Right ventricle myocardium inferior (tissue), 1 donor: Measurements from ENCODE around the gene LAMA2. TPM values are rescaled to one million over a fixed set of nuclear protein-coding genes. Genes with fewer than 3 reads are reported as not detected.

Source experiments
- ATAC-seq: fragments of 200-7000 bp; cut with Tn5 transposase; one replicate; pipeline ENCODE4 v1.9.1; 2020; ENCODE audit warnings: mild to moderate bottlenecking, moderate library complexity
- DNase-seq: peaks from one replicate; pipeline ENCODE4 v3.0.0; 2021; ENCODE audit errors: missing footprints
- intact Hi-C: fragments of 100-400 bp; cut with DNase I; formaldehyde crosslinking; loops from one replicate; pipeline ENCODE4 v1.11.0; 2022
- total RNA-seq: library from RNA; stranded (reverse); fragmentation: NEBNext Ultra II Directional; extraction: Animal tissue kit (Norgen Biotek cat#: 25700); gene quantifications from one replicate; pipeline ENCODE4 v1.2.1, GENCODE V29; 2021
- donor health status: DM: no; HTN: yes; CAD: no; lungs with severe emphysema.

Gene LAMA2
- total RNA-seq, 1 donor from 2014 or later = 119 TPM

DNA sequence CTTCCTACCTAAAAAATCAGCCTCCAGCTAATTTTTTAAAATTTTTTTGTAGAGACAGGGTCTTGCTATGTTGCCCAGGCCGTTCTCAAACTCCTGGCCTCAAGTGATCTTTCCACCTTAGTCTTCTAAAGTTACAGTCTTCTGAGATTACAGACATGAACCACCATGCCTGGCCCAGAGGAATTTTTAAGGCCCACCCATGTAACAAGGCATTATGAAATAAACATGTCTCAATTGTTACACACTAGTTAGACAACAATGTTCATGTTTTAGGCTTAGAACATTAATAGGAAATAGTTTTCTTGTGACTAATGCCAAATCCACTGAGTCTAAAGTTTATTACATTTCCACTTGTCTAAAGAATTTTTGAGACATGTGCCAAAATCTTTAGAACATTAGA lies 221.2 kb downstream of the LAMA2 start:
- intact Hi-C loops = no loop called here
- peak; percentile 51 for ATAC-seq
- DNase-seq = no peak

DNA sequence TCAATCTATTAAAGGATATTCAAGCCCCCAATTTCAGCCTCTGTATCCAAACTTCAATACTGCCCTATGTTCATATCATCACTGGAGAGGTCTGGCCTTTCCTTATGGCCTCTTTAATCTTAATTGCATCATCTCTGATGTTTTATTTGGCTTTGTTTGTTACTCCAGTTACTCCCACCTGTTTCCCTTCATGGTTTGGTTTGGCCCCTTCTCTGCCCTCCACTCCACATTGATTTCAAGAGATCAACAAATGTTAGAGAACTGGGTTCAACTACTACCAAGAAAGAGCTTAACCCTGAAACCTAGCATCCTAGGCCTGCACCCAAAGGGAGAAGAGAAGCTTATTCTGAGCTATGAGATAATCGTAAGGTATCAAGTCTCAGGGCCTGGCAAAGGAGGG lies 221.6 kb downstream of the LAMA2 start:
- intact Hi-C loops = no loop called here
- DNase-seq (no peak), ATAC-seq (peak; percentile 14)

DNA sequence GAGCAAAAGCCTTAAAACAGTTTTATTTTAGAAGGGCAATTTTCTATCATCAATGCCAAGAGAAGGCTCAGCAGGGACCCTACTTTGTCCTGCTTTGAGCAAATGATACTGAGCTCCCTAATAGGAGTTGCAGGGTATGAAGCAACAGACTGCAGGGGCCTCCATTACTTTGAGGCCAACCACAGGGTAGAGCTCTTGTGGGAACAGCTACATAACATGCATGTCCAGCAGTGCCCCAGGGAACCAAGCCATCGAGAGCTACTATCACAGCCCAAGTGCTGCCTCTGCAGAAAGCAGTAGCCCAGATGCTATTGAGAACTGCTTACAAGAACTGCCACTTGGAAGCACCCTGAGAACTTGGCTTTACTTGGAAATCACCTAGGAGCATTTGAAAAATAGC lies 222.1 kb downstream of the LAMA2 start:
- peak; percentile 68 for DNase-seq
- intact Hi-C loops = no loop called here

DNA sequence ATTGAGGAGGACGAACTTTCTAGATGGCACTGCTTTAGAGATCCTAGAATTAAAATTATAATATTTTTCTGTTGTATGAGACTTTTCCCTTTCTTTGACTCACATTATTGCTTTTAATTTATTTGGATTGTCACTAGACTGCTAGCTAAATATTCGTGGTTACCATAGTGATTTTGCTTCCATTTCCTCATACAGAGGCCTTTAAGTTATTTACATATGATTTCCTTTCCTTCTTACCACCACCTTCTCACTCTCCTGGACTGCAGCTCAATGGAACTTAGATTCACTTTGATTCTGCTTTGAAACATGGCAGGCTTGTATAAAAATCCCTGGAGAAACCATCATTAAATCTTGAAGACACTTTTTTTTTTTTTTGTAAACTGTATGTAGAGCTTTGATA lies 222.9 kb downstream of the LAMA2 start:
- no peak for DNase-seq
- ATAC-seq = no peak
- intact Hi-C loops = no loop called here

More for the DNA sequence above, 222.1 kb downstream of the LAMA2 start:
- peak; percentile 51 for ATAC-seq

DNA sequence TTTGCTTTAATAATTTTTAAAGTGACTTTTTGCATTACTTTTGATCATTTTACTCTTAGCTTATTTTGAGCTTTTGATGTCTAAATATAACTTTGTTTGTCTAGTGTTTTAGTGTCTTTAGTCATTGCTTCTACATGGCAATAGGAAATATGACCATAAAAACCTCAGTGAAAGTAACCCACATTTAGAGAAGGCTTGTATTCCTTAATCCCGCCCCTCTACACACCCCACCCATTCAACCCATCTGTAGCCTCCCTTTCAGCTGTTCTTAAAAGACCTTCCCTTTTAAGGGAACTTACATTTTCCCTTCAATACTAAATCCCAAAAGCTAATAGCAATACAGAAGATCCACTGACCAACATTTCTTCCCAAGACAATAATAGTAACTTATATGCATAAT lies 225.4 kb downstream of the LAMA2 start:
- DNase-seq (no peak), ATAC-seq (no peak)
- intact Hi-C loops = no loop called here

DNA sequence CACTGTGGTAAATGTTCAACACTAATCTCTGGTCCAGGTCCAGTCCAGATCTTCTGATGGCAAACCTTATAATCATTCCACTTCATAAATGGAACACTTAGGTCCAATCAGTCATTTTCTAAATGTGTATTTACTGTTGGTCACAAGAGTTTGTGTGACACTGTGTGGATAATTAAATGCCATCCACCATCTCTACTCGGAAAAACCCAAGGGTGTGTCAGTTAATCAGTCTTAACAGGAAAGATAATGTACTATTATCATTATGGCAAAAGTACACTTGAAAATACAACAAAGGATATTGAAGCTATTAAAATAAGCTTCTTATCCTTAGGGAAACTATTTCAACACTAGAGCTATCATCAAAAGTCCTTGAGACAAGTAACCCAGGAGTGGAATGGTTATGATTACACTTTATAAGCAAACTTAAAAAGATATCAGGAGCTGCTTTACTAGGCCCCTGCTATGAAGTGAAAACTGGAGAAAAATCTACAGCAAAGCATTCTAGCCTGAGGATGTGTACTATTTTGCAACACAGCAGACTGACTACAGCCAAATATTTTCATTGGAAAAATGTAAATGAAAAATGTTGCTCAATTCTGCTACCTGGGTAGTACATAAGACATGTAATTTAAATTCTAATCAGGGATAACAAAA lies 227.9 kb downstream of the LAMA2 start:
- intact Hi-C loops = no loop called here

DNA sequence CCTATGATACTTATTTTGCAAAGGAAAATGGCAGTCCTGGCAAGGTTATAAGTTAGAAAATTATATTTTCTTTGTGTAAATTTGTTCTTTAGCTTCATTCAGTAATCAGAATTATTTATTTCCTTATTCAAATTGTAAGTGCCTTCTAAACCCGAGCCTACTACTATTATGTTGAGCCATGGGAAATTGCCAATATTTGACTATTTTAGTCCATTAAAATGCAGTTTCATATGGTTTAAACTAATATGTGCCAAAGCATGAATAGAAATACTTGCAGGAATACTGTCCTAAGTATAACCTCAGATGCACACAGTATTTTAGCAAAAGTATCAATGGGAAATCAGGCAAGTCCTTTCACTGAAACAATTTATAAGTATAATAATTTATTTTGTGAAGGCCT lies 228.4 kb downstream of the LAMA2 start:
- no peak for DNase-seq
- ATAC-seq = no peak
- intact Hi-C loops = no loop called here

More for the DNA sequence above, 227.9 kb downstream of the LAMA2 start:
- no peak for DNase-seq
- ATAC-seq = no peak

DNA sequence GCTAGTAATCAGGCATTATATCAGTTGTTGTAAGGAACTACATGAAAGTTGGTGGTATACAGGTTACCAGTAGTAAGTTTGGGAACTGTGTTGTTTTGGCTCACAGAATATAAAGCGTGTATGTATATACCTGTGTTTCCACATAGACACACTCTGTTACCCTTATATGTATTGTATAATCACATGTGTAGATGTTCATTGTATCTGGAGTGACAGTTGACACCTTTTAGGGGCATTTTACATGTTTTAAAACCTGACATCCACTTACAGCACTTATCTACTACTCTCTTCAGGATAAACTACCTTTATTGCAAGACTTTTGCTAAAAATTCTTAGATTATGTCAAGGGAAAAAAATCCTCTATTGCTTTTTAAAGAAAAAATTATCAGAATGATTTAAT lies 228.9 kb downstream of the LAMA2 start:
- ATAC-seq (no peak), DNase-seq (no peak)
- intact Hi-C loops = no loop called here

DNA sequence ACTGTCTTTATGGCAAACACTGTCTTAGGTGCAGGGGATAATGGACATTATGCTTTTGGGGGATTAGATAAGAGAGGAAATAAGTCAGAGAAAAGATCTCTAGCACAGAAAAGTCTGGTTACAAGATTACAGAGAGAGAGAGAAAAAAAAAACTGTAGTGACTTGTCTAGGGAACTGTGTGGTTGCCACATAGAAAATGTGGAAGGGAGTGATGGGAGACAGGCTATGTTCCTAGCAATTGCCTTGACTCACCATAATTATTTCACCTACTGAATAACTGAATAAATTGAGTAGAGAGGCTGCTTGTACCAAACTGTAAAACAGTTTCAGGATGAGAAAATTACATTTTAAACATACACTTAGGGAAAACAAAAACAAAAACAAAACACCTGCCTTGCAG lies 229.7 kb downstream of the LAMA2 start:
- DNase-seq (no peak), ATAC-seq (peak; percentile 39)
- intact Hi-C loops = no loop called here

DNA sequence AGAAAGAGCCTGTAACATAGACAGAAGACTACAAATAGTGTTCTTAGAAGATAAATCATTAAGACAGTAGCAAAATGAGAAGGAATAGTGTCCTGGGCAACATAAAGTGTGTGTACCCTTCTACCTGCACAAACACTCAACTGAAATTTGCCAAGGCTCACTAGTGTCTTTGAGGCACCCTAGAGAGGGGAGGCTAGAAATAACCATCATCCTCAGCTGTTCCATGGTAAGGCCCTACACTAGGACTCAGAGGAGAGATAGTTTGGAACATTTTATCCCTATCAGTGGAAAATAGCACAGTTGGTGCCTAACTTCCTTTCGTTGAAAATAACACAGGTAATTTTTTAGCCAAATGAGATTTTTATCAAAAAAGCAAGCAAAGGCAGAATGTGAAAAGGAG lies 230.7 kb downstream of the LAMA2 start:
- intact Hi-C loops = no loop called here
- DNase-seq = no peak
- no peak for ATAC-seq

DNA sequence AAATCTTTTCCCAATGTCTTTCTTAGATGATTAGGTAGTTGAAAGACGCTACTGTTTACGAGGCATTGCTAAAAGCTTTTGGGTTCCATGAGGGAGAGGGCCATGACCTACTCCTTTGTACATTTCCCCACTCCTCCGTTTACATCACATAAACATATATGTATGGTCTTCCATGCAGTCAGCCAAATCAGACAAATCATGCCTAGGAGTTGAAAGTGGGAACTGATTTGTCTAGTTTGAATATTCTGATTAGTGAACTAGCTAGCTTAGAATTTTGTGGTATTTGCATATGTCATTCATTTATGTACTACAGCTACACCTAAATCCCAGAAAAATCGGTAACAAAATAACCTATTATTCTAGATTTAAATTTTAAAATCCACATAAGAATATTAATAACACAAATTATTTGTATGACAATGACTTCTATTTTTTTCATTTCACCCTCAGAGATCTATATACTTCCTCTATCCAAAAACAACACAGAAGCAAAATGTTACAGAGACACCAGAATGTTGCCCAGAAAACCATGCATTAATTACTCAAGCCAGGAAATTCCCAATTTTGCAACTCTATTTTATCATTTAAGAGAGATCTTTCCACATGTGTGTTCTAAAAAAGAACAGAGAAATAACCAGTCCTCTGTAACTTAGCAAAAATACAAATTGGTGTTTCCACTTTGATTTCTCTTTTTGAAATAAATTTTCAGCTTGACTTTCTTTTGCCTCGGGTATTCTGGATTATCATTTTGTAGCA lies 231.9 kb downstream of the LAMA2 start:
- intact Hi-C loops = no loop called here
- DNase-seq (no peak), ATAC-seq (no peak)

DNA sequence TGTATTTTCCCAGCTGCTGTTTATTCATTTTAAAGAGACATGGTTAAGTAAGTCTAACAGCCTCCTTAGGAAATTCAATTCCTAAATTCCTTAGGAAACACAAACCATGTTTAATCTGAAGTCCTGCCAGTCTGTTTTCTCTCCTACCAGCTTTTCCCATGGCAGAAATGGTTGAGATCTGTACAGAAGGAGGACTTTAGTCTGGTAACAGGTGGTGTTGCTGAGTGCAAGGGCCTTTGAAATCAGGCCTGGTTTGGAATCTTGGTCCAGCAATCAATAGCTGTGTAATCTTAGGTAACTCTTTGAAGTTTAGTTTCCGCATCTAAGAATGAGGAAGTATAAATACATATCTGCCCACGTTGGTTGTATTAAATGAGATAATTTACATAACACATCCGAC lies 232.5 kb downstream of the LAMA2 start:
- intact Hi-C loops = no loop called here
- DNase-seq (no peak), ATAC-seq (no peak)

DNA sequence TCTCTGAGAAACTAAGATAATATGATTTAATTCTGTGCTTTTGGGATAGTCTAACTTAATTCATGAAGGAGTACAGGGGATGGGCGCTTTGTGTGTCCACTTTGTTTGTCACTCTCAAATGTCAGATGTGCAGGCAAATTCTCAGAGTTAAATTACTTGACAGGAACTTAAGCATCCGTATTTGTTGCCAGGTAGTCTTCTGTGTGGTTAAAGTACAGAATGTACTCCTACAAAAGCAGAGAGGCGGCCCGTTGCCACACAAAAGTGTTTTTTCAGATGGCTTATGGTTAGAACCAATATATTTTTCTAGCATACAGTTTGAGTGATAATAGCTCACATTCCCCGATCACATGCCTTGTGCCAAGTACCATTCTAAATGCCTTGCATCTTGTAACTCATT lies 234.4 kb downstream of the LAMA2 start:
- DNase-seq (no peak), ATAC-seq (no peak)
- intact Hi-C loops = no loop called here

DNA sequence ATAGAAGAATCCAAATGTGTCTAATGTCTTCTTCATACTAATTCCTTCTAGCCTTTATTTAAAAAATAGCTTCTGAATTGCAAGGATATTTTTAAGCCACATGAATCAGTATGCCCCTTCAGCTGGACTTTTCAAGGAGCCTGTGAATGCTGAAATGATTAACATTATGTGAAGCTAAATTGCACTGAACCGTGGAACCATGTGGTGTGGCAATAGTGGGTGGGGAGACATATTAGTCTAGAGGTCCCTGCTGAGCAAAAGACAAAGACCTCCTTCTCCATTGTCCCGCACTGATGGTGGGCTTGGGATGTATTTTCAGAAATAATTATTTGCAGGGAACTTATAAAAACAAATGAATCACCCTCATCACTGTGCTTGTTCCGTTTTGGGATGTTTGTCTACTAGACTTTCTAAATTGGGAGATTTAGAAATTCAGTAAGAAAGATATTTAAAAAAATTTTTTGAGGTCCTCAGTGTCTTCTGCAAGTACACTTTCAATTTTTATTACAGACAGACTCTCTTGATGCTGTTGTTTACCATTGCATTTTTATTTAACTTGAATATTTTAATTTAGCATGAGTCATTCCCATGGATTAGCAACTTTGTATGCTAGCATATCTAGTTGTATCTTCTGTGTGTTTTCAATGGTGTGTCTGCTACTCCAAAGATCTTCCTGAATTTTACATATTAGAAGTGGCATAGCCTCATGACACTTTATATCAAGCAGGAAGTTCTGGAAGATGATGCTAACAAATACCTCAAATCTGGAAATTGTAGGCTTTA lies 238.1 kb downstream of the LAMA2 start:
- intact Hi-C loops = no loop called here
- DNase-seq = no peak
- ATAC-seq = peak; percentile 50

DNA sequence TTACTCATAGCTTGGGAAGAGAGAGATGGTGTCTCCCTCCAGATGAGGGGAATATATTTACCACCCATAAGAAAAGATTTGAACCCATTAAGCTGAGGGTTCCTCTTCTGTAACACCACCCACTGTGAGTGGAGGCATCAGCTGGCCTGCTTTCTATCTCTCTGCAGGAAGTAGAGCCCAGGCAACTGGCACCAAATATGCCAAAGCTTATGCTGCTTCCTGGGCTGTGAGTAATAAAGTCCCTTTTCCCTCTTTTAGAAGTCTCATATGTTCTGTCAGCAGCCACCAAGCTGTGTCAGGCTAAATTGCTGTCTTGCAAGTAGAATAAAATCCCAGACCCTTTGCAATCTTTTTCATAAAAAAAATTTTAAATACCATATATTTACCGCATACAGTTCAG lies 241.4 kb downstream of the LAMA2 start:
- intact Hi-C loops = no loop called here
- DNase-seq (no peak), ATAC-seq (no peak)

DNA sequence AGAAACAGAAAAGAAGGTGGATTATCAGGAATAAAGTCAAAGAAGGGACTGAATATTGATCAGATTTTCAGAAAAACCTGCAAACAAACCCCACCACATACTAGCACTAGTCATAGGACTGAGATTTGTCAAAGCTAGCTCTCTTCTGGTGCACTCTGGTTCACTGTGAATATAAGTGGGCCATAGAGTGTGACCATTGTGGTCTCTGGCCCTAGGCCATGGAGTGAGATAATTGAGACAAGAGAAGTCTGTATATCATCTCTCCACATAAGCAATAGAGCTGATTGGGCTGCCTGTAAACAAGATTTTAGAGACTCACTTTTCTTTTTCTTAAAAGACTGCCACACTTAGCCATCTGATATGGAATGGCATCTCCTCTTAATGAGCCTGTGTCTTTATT lies 247.2 kb downstream of the LAMA2 start:
- ATAC-seq = no peak
- intact Hi-C loops = loop anchor here (5.0 kb wide), 1 partner anchor 323 kb away; no protein-coding TSS in a partner anchor
- DNase-seq = no peak

DNA sequence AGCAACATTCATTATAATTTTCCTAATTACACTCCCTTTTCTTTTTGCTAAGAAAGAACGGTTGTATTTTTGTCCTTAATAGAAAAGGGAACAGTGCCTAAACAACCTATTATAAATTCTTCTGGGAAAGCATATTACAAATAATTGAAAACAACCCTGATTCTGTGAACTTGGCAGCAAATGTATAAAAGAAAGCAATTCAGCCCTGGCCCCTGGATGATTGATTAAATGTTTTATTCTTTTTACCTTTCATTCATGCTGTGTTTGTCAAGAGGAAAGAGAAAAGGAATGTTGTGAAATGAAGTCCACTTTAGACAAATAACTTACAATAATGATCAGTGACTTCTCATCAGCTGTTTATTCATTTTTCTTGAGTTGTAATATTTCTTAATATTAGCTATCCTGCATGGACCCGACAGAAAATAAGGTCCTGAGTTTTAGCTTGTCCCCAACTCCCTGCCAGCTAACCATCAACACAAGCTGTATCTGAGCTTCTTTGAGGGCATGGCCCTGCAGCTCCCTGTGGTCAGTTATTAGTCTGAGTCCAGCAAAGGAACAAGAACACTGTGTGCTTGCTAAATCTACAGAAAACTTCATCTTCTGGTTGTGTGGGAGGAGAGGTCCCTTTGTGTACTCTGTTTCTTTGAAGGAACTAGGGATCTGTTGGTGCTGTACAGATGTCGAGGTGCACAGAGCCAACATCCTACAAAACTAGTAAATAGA lies 248.2 kb downstream of the LAMA2 start:
- ATAC-seq (peak; percentile 84), DNase-seq (peak; percentile 73)
- intact Hi-C loops = loop anchor here (5.0 kb wide), 1 partner anchor 324 kb away; no protein-coding TSS in a partner anchor

DNA sequence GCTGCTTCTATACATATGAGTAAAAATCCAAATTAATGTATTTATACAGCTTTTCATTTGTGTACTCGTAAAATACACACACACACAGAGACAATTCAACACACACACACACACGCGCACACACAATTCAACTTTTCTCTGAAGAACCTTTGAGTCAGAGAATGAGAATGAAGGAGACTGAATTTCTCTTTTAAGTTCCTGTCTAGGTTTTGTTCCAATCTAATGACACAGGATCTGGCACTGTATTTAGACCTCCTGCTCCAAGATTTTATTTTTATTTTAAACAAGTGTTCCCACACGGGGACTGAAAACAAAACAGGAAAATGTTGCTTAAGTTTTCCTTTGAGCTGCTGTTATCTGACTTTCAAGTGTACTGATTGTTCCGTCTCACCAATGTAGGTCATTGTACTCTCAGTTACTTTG lies 250.8 kb downstream of the LAMA2 start:
- ATAC-seq = peak; percentile 67
- DNase-seq = no peak
- intact Hi-C loops = loop anchor here (2.0 to 5.0 kb wide), 2 partner anchors 245 to 326 kb away; no protein-coding TSS in a partner anchor

DNA sequence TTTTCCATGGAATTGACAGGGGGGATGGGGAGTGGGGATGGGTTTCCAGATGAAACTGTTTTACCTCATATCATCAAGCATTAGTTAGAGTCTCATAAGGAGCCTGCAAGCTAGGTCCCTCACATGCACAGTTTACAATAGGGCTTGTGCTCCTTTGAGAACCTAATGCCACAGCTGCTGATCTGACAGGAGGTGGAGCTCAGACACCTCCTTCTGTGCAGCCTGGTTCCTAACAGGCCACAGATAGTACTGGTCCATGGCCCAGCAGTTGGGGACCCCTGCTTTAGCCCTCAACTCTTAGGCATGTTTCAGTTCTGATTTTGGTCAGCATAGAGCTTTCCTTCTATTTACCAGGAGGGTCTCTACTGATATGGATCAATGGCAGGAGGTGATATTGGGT lies 251.6 kb downstream of the LAMA2 start:
- intact Hi-C loops = loop anchor here (2.0 to 5.0 kb wide), 2 partner anchors 246 to 327 kb away; no protein-coding TSS in a partner anchor
- no peak for DNase-seq
- peak; percentile 23 for ATAC-seq
